HG03039 (cell line): Measurements from ENCODE around the gene MATN3.

Experiments
- ATAC-seq: cut with Tn5 transposase; IDR thresholded peaks from one replicate; pipeline ENCODE4 v1.9.1; 2021; ENCODE audit warnings: mild to moderate bottlenecking, moderate library complexity; ENCODE audit not compliant: unreplicated experiment

Gene MATN3

DNA sequence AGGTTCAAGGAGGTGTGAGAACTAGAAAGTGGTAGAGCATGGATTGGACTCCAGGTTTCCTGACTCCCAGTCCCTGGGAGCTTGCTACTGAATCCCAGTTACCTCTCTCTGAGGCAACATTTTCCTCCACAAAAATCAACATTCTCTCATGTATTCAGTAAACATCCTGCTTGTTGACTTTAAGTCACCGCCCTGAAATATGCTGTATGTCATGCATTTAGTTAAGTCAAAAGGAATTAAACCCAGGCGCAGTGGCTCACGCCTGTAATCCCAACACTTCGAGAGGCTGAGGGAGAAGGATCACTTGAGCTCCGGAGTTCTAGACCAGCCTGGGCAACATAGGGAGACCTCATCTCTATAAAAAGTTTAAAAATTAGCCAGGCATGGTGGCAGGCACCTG is 3.8 kb downstream of the MATN3 start:
- ATAC-seq: no peak

DNA sequence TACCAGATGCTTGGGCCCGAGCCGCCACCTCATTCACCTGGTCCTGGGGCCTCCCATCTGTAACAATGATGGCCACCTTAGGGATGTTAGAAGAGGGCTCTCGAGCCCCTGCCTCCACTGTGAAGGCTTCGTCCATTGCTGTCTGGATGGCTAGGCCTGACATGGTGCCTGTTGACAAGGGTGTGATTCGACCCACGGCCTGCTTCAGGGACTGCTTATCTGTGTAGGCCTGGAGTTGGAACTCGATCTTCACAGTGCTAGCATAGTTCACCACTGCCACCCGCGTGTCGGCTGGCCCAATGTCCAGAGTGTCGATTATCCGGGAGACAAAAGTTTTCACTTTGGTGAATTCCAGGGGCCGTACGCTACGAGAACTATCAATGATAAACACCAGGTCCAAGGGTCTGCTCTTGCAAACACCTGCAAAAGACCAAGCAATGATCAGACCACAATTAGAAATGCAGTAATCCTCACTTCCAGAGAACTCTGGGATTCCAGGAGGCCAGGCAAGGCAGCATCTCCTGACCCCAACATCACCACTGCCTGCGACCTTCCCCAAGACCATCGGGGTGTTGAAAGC is 6.5 kb downstream of the MATN3 start:
- no peak for ATAC-seq

DNA sequence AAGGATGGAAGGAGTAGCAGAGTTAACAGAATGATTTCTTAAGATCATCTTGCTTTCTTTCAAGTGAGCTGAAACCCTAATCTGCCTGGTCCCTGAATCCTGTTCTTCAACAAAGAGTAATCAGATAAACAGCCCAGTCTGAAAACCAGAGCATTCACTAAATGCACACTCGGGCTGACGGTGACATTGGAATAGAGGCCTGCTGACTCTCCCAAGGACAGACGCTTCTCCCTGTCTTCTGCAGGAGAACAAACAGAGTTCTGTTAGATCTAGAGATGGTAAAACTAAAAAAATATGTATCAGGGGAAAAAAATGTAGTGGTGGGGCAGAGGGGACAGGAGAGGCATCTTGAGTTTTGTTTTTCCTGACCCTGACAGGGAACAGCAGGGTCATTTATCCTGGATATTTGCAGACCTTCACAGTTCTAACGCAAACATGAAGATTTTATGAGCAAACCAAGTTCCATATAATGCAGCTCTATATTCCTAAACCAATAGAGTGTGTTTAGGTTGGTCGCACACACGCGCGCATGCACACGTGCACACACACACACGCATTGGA is 7.3 kb downstream of the MATN3 start:
- no peak for ATAC-seq

DNA sequence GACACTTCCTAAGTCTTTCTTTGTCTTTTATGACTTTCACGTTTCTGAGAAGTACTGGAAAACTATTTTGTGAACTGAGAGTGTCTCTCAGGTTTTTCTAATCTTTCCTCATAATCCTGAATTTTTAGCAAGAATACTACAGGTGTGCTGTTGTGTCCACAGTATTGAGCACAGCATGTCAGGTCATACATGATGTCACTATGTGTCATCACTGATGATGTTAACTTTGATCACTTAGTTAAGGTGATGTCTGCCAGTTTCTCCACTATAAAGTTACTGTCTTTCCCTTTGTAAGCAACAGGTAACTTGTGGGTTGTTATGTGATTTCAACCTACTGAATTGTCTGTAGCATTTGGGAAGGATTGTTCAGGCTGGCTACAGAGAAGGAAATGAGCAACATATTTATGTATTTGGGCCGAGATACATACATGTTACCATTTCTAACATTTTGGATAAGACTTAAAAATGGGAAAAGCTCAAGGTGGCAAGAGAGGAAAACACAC is 11.1 kb downstream of the MATN3 start:
- no peak for ATAC-seq

DNA sequence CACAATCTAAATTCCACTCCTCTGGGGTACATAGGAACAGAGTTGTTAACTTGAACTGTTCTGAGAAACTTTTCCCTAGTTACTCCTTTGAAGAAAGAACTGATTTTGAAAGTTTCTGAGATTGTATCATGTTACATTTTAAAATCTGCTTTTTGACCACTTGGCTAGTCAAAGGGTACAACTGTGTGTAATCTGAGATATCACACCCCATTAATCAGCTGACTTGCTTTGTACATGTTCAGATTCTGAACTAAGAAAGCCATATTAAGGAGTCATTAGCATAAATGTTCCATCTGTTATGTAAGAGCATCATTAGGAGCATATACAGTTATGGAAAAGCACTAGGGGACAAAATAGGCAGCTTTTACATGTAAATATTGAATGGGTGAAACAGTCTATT is 18.7 kb downstream of the MATN3 start:
- ATAC-seq: no peak

DNA sequence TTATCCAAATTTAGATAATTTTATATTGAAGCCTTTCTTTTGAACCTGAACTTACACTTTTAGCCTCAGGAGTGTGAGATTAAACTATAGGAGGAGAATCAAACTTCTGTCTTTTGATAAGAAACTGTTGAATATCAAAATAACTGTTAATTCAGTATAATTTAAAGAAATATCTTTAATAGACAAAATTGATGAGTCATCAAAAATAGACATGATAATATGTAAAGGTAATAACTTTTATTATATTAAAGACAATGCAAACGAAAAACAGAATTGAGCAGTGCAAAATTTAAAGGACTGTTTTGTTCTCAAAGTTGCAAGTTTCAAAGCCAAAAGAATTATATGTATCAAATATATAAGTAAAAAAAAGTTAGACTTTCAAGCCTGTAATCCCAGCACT is 20.6 kb downstream of the MATN3 start:
- ATAC-seq: no peak

DNA sequence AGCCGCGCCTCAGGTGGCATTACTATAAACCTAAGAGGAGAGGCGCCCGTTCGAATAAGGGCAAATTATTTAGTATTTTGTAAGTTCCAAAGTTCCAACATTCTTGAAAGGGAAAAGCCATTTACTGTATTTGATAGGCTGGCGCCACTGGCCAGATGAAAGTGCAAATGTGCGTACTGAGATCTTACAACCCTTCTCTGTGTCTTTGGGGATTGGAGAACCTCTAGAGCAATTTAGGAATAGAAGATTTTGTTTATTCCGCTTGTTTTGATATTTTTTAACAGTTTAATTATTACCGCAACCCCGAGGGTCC is 22.1 kb downstream of the MATN3 start:
- no peak for ATAC-seq

DNA sequence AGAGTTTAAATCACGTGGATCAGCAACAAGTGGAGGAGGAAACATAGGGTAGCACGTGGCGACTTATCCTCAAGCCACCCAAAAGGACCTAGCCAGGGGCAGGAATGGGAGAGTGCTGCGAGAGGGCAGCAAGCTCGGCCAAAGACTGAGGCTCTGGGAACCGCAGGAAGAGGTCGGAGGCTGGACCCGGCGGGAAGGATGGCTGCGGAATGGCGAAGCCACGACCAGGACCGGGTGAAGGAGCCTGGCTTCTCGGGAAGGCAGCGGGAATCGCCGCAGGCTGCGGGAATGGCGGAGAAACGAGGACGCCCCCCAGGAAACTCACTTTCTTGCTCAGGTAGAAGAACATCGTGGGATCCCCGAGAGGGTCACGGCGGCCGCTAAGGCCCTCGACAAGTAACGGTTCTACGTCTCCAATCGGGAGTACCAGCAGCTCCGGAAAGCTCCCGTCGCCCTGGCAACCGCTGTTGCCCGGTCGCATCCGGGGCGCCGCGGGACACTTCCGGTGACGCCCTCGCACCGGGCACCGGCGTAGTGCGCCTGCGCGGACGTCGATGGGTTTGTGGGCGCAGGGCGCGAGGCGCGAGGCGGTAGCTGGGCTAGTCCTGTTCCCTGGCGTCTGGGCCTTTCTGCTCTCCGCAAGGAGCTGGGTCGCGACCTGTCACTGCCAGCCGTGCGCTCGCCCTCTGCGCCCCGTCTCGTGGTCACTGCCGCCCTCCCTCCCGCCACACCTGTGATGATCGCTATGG is 22.6 kb downstream of the MATN3 start, which contains the start of gene WDR35:
Gene WDR35, minus strand, starts transcription at position 439 of the 749 bp plus-strand sequence. Its CDS starts 90 bp downstream, at position 349.
- ATAC-seq: peak; percentile 93

DNA sequence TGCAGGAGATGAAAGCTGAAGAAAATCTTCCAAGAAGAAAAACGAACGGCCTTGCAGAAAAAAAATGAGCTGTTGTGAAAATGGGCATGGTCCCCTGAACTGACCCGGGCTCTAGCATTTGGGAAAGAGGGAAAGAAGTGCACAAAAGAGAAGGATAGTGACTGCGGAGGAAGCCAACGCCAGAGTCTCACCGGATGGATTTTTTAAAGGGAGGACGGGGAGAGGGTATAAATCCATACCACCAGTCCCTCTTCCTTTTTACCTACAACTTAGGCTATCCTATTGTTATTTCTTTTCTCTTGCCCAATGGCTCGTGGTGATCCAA is 23.2 kb downstream of the MATN3 start:
- no peak for ATAC-seq

DNA sequence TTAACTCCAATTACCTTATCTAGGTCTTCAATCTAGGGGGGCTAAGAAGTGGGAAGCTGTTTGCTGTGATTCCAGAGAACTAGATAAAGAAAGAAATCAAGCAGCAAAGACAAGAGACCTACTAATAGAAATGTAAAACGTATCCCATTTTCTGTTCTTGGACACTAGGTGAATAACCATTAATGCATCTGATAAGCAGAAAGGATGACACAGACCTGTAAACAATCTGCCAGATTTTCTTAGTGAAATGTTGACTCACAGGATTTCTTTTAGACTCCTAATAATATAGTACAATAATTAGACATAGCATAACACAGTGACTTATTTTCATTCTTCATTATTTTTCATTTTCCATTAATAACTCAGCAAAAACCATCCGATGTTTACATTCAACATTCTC is 23.9 kb downstream of the MATN3 start:
- no peak for ATAC-seq

DNA sequence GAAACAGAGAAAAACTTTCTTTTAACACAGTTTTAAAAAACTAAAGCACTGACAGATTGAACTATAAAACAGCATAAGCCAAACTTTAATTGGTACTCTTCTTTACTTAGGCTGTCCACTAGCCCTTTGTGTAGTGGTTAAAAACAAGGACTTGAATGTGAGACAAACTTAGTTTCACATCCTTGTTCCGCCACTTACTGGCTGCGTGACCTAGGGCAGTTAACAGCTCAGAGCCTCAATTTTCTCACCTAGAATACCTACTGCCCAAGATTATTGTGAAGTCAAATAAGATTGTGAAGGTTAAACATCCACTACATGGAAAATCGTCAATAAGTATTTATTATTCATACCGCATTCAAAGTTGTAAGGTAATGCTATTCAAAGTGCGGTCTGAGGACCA is 24.5 kb downstream of the MATN3 start:
- peak; percentile 44 for ATAC-seq

DNA sequence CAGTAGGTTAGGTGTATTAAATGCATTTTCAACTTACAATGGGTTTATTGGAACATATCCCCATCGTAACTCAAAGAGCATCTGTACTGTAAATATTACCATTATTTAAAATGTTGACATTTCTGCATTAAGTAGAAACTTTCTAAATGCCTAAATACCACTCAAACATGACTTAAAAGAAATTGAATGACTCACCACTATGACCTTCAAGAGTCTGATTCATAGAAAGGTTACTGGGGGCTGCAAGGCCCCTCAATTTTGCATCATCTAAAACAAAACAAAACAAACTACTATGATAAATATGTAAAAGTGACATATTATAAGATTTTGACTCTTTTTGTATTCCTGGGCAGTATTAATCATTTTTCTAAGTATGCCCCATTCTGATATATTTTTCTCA is 30.2 kb downstream of the MATN3 start:
- ATAC-seq: no peak

DNA sequence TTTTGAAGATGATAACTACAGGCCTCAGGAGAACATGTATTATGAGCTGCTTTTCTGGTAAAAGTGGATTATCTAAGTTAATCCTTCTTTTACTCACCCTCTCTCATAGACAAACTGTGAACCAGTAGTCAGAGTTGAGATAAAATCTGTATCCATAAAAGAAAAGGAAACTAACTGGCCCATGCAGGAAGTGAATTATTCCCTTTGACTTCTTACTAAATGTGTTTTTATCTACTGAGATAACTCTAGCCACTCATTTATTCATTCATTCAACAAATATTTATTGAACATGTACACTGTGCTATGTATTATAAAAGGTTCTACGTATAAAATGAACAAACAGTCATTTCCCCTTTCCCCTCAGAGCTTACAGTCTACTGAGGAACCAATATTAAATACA is 32.5 kb downstream of the MATN3 start:
- ATAC-seq: no peak

DNA sequence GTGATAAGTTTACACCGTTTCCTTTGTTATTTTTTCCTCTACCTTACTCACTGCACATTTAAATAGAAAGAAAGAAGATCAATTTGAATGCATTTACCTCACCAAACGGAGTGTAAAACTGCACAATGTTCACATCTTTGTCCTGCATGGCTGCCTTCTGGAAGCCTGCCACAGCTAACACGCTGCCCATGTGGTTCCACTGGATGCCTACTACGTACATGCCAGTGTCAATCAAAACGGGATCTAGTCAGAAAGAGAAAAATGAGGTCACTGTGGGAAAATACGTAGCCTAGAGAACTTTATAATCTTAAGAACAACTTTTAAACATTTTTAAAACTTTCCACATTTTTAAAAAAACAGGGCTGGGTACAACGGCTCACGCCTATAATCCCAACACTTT is 39.0 kb downstream of the MATN3 start:
- no peak for ATAC-seq

DNA sequence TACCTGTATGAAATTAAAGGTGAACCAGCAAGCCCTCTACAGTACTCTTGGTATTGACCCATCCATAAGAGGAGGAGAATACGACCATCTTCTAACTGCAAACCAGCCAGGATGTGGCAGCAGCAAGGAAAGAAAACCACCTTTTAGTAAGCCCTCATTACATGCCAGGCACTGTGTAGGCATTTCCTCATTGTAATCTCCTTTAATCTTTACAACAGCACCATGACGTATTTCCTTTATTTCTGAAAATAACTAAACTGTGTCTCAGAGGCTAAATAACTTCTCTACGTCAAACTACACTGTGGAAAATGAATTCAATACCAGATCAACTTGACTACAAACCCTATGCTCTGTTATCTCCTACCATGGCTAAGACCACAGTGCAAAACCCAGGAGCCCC is 40.8 kb downstream of the MATN3 start:
- no peak for ATAC-seq

DNA sequence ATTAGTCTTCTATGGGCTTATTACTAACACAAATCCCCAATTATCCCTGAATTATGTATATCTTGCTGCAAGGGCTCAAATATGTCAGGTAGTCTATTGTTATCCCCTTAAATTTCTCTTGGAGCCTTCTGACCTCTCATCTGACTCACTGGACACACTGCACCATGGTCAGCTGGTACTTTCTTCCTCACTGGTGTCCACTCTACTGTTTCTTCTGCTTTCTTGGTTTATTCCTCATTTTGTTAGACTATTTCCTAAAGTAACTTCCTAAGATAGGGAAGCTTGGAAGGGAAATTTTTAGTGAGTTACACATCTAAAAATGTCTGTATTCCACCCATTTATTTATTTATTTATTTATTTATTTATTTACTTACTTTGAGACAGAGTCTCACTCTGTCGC is 49.1 kb downstream of the MATN3 start:
- no peak for ATAC-seq

DNA sequence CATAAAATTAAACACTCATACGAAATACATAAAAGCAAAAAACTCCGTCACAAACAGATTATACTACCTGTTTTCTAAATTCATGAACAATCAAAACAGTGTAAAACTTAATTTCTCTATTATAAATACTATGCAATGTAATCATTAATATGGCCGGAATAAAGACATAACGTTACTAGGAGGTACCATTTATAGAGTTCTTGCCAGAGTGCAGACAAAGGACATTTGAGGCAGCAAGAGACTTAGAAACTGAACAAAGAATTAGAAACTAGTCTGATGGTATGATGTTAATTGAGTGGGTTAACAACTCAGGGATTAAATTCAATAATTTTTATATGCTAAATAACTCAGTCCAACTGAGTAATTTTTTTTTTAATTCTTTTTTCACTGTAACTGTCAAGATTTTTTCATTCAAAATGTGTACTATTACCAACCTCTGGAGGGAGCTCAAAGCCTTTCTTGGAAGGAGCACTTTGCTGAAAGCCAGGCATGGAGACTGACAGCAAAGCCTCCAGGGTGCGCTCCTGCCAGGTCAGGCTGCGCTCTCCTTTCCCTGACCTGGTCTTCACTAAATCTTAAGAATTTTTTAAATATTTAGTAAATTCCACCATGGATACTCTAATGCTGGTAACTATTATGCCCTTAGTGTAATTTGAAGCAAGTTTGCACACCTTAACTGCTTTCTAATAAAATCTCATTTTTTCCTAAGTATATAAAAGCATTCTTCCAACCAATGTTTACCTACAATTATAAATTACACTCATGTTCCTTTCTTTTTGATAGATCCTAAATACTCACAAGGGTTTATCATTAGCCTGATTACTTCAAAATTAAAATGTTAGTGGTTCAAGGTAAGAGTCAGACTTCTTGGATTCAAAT is 56.7 kb downstream of the MATN3 start:
- peak; percentile 87 for ATAC-seq

DNA sequence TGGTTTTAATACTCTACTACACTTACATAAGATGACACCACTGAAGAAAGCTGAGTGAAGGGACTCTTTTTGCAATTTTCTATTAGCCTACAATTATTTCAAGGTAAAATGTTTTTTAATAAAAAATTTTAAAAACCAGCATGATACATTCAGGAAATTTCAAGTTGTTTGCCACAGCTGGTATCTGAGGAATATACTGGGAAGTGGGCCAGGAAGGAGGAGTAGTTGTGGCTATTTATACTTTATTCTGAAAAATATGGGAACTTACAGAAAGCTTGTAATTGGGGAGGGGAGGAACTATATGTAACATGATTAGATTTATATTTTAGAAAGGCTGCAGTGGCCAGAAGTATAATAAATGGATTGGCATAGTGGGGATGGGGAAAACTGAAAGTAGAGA is 63.4 kb downstream of the MATN3 start:
- ATAC-seq: no peak

DNA sequence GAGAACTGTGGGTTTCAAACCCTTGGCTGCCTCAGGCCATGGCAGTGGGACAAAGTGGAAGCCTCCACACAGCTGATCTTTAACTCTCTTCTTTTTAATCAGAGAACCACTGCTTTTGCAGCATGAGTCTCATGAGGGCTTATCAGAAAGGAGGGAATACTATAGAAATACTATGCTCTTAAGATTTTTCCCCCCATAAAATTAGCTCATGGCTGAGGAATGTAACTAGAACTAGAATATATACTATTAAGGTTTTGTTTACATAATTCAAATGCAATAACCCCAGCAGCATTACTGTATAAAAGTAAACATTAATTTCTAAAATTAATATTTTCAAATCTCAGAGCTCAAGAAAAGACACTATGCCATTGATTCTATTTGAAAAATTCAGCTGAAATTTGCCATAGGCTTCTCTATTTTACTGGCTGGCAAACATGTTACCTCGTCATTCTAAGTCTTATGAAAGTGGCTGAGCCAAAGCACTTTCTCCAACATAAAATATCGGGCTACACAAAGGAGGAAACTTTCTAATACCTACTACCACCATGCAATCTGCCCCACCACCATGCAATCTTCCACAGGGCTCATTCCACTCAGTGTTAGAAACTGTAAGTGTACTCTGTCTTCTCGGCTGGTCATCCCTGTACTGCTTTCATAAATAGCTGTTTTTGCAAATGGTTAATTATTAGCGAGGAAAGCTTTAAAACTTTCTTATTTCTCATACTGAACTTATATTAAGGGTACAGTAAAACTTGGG is 65.1 kb downstream of the MATN3 start:
- ATAC-seq: no peak

DNA sequence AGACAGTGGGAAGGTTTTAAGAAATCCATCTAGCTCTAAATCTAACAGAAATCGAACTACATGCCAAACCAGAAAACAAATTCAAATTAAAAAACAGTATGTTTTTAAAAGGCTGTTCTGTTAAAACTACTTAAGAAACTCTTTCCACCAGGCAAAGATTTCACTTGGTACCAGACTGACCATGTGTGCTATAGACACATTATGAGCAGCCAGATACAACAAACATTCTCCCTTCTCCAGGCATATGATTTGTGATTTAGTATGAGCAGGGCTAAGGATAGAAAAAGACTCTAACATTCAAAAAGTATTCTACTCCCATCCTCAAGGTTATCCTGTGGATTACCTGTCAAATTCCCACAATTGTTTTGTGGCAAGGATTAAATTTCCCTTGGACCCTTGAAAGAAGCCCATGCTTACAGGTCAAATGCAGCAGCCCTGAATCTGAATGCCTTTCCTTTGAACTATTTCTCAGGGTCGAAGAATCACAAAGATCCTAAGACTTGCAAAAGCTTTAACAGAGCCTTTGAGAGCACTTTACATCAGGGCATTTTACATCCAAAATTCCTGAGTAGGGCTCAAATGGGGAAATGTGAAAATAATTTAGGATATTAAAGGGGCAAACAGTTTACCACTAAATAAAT is 68.1 kb downstream of the MATN3 start:
- ATAC-seq: no peak
